ENCODE data around the gene ADAM12.

The ADAM12 gene

GRCh38 chr10:126256864-126257263 lies 131.4 kb downstream of the ADAM12 start:
- DNase-seq (ENCODE audit: low read depth): no peak
- no peak for TF ChIP-seq CTCF (IDR thresholded peaks at IDR 0.05; ENCODE audit: control insufficient read depth, extremely low read depth, insufficient read depth)
- no peak overlapping the region for H3K4me3 ChIP-seq (ENCODE audit: low read depth, low read length)

GRCh38 chr10:126255313-126255712 lies 133.0 kb downstream of the ADAM12 start:
- DNase-seq (ENCODE audit: low read depth): no peak
- H3K4me3 ChIP-seq (ENCODE audit: low read depth, low read length): no peak overlapping the region
- TF ChIP-seq CTCF (IDR thresholded peaks at IDR 0.05; ENCODE audit: control insufficient read depth, extremely low read depth, insufficient read depth): no peak

GRCh38 chr10:126253611-126253998 lies 134.7 kb downstream of the ADAM12 start:
- DNase-seq (ENCODE audit: low read depth): no peak
- no peak overlapping the region for H3K4me3 ChIP-seq (ENCODE audit: low read depth, low read length)
- no peak for TF ChIP-seq CTCF (IDR thresholded peaks at IDR 0.05; ENCODE audit: control insufficient read depth, extremely low read depth, insufficient read depth)

GRCh38 chr10:126252884-126253610 lies 135.2 kb downstream of the ADAM12 start:
- peak; percentile 10 for DNase-seq (ENCODE audit: low read depth)
- H3K4me3 ChIP-seq (ENCODE audit: low read depth, low read length): no peak overlapping the region
- no peak for TF ChIP-seq CTCF (IDR thresholded peaks at IDR 0.05; ENCODE audit: control insufficient read depth, extremely low read depth, insufficient read depth)

GRCh38 chr10:126251778-126252407 lies 136.4 kb downstream of the ADAM12 start:
- no peak for TF ChIP-seq CTCF (IDR thresholded peaks at IDR 0.05; ENCODE audit: control insufficient read depth, extremely low read depth, insufficient read depth)
- no peak overlapping the region for H3K4me3 ChIP-seq (ENCODE audit: low read depth, low read length)
- DNase-seq (ENCODE audit: low read depth): no peak

- no peak for DNase-seq (ENCODE audit: low read depth)
- no peak for TF ChIP-seq CTCF (IDR thresholded peaks at IDR 0.05; ENCODE audit: control insufficient read depth, extremely low read depth, insufficient read depth)
- H3K4me3 ChIP-seq (ENCODE audit: low read depth, low read length): no peak overlapping the region
Measured at GRCh38 chr10:126250527-126251310, 137.6 kb downstream of the ADAM12 start.

Measured in LNCaP clone FGC (cell line).